H1 (cell line): ENCODE data around the gene AP1M1. TPM values are rescaled to one million over a fixed set of nuclear protein-coding genes. Genes with fewer than 3 reads are reported as not detected.

Experiments
- CTBP2 ChIP-seq: IDR thresholded peaks from 2 replicates; pipeline ENCODE4 v1.7.0; 2011; ENCODE audit warnings: borderline replicate concordance, mild to moderate bottlenecking, moderate library complexity, mixed read lengths, low read length; ENCODE audit not compliant: insufficient read depth, insufficient read length
- GABPA ChIP-seq: IDR thresholded peaks from 2 replicates; pipeline ENCODE4 v1.6.1; 2011; ENCODE audit warnings: mild to moderate bottlenecking, low read length, moderate library complexity, borderline replicate concordance; ENCODE audit not compliant: insufficient read depth
- PHF8 ChIP-seq: fragments of 200-600 bp; sonication (generic); conservative IDR thresholded peaks from 2 replicates; pipeline ENCODE4 v1.7.1; 2012; ENCODE audit warnings: low read depth, mild to moderate bottlenecking, inconsistent platforms, low read length, moderate library complexity
- polyA plus RNA-seq, 7 experiments: library from polyadenylated mRNA; depleted of rRNA in 3 of 7; stranded (reverse) in 5 of 7; unstranded in 2 of 7; fragments of >200 nt in 5 of 7; fragments of 200-250 nt in 2 of 7; gene quantifications; 1 replicate in 5 of 7; 2 replicates in 1 of 7; 4 replicates in 1 of 7; pipeline versions ENCODE4 v1.2.1 to v1.2.3, GENCODE V29; 2011 to 2013; ENCODE audit warnings: missing spikeins in 2 of 7, mixed read lengths in 2 of 7
- total RNA-seq: library from RNA; stranded (reverse); fragmentation: NEBNext Ultra II Directional; extraction: Animal tissue kit (Norgen Biotek cat#: 25700); gene quantifications from 2 replicates; pipeline ENCODE4 v1.2.1, GENCODE V29; 2021

AP1M1 gene
- total and polyA plus RNA-seq, 2 of the 8 experiments (the other 6 are each of a cell fraction or from before 2014, with no cell fraction given) = 30.9 to 37.5 TPM

DNA sequence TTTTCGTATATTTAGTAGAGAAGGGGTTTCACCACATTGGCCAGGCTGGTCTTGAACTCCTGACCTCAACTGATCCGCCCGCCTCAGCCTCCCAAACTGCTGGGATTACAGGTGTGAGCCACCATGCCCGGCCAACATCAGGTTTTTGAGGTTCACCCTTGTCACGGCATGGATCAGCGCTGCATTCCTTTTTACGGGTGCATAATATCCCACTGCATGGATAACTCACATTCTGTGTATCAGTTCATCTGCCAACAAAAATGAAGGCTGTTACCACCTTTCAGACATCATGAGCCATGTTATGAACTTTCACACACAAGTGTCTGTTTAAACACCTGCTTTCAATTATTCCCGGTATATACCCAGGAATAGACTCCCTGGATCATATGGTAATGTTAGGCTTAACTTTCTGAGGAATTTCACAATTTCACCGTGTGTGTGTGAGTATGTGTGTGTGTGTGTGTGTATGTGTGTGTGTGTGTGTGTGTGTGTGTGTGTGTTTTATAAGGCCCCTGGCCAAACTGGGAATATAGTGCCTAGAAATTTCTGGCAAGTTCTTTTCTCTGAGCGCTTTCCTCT, 52.2 kb downstream of the AP1M1 start (continued):
- TF ChIP-seq PHF8 (no peak), CTBP2 (no peak), GABPA (no peak)
